Spleen (tissue), 11 donors: ENCODE data around the gene RPL37. TPM values are rescaled to one million over a fixed set of nuclear protein-coding genes. Genes with fewer than 3 reads are reported as not detected.

ENCODE experiments used
- DNase-seq: peaks from one replicate; pipeline ENCODE4 v3.0.0-alpha.2; 2020
- H3K27ac ChIP-seq, 8 donors: fragments of 200-600 bp; sonication (generic) in 7 of 8; 1 replicate in 4 of 8; 2 replicates in 4 of 8; pipeline versions ENCODE4 v1.5.0 to v1.8.0; 2016 to 2021; ENCODE audit warnings: inconsistent platforms in 4 of 8, mild to moderate bottlenecking in 4 of 8, moderate library complexity in 1 of 8
- H3K27me3 ChIP-seq, 7 donors: fragments of 200-600 bp; sonication (generic) in 6 of 7; replicated peaks in 1 of 7; 1 replicate in 4 of 7; 2 replicates in 3 of 7; pipeline versions ENCODE4 v1.5.0 to v1.8.0; 2016 to 2021; ENCODE audit warnings: inconsistent platforms in 3 of 7, mild to moderate bottlenecking in 1 of 7
- H3K36me3 ChIP-seq, 6 donors: fragments of 200-600 bp; sonication (generic) in 5 of 6; 1 replicate in 4 of 6; 2 replicates in 2 of 6; pipeline versions ENCODE4 v1.5.0 to v1.8.0; 2016 to 2021; ENCODE audit warnings: inconsistent platforms in 2 of 6
- H3K4me1 ChIP-seq, 6 donors: fragments of 200-600 bp; sonication (generic) in 5 of 6; 1 replicate in 3 of 6; 2 replicates in 3 of 6; pipeline versions ENCODE4 v1.5.0 to v1.8.0; 2016 to 2021; ENCODE audit warnings: inconsistent platforms in 3 of 6
- H3K4me3 ChIP-seq, 8 donors: fragments of 200-600 bp; sonication (generic) in 7 of 8; 1 replicate in 4 of 8; 2 replicates in 4 of 8; pipeline versions ENCODE4 v1.5.0 to v1.8.0; 2016 to 2021; ENCODE audit warnings: inconsistent platforms in 4 of 8, mild to moderate bottlenecking in 4 of 8, moderate library complexity in 2 of 8
- H3K9me3 ChIP-seq, 8 donors: fragments of 200-600 bp; sonication (generic) in 7 of 8; 1 replicate in 4 of 8; 2 replicates in 4 of 8; pipeline versions ENCODE4 v1.5.0 to v1.8.0; 2016 to 2021; ENCODE audit warnings: inconsistent platforms in 4 of 8
- CTCF ChIP-seq, 11 experiments: fragments of 200-600 bp in 7 of 11; fragments of 450-650 bp in 4 of 11; sonication (generic) in 4 of 11; IDR thresholded peaks in 8 of 11; conservative IDR thresholded peaks in 3 of 11; 1 replicate in 7 of 11; 2 replicates in 4 of 11; pipeline versions ENCODE4 v1.4.0 to v1.8.0; 2016 to 2021; ENCODE audit warnings: antibody characterized with exemption in 11 of 11, inconsistent platforms in 4 of 11, mild to moderate bottlenecking in 1 of 11
- POLR2A ChIP-seq, 3 donors: fragments of 450-650 bp; IDR thresholded peaks; one replicate each; pipeline ENCODE4 v1.5.1; 2017; ENCODE audit warnings: antibody characterized with exemption in 3 of 3, mild to moderate bottlenecking in 1 of 3
- POLR2AphosphoS5 ChIP-seq, 3 donors: sonication (generic); formaldehyde crosslinking; IDR thresholded peaks; one replicate each; pipeline ENCODE4 v1.5.1; 2017; ENCODE audit warnings: antibody characterized with exemption in 3 of 3
- WGBS, 5 donors: extraction: QIAGEN DNeasy Blood & Tissue Kit in 3 of 5; methylation state at CpG; one replicate each; pipeline versions ENCODE4 v1.1.5 to v1.1.7; 2013 to 2018; 5-methylcytosine and 5-hydroxymethylcytosine counted together
- intact Hi-C: fragments of 100-400 bp; cut with DNase I; formaldehyde crosslinking; loops from one replicate; pipeline ENCODE4 v1.15.0; 2023; ENCODE audit warnings: low total_unique reads
- polyA plus RNA-seq, 3 donors: library from polyadenylated mRNA; stranded (reverse); fragments of 200-250 nt; gene quantifications; one replicate each; pipeline ENCODE4 v1.2.1, GENCODE V29; 2013
- total RNA-seq, 7 donors: library from RNA; depleted of rRNA in 3 of 7; stranded (reverse); fragments of >200 nt in 3 of 7; fragmentation: NEBNext Ultra II Directional in 4 of 7; extraction: Animal tissue kit (Norgen Biotek cat#: 25700) in 4 of 7; gene quantifications; one replicate each; pipeline versions ENCODE4 v1.1.0 to v1.2.1, GENCODE V29; 2016 to 2021
- donor health status: healthy with polysubstance abuse.
- donor health status: DM: no; HTN: no; CAD: no; lungs with moderate emphysema.
- donor health status: DM: no; HTN: no; CAD: no.
- donor health status: Bipolar disorder and iron deficiency.
- donor health status: healthy.
- donor health status: DM: no; HTN: no; CAD: no.
- donor health status: DM: yes; HTN: yes; CAD: no.

Gene RPL37
- total and polyA plus RNA-seq, 10 donors, result 278 to 5,876 (median 1,240) TPM

GRCh38 chr5:40798801-40799210, 36.2 kb downstream of the RPL37 start:
- Histone ChIP-seq H3K27me3 (no peaks in the 10 kb centered on the region), H3K27ac (peak overlapping the region; percentile 86 to 98 (median 95)), H3K36me3 (peaks cover 0 to 12% (median 0%) of the 10 kb centered on the region in 6 donors), H3K4me3 (peak overlapping the region; percentile 88 to 99 (median 96)), H3K4me1 (peaks cover 6 to 49% (median 32%) of the 10 kb centered on the region in 6 donors), H3K9me3 (no peaks in the 10 kb centered on the region)
- no peak for TF ChIP-seq CTCF (IDR thresholded peaks at IDR 0.05 in 8 of 11, conservative IDR thresholded peaks at IDR 0.05 in 3 of 11)
- no peak for TF ChIP-seq POLR2A (IDR thresholded peaks at IDR 0.05)
- no peak for TF ChIP-seq POLR2AphosphoS5 (IDR thresholded peaks at IDR 0.05)
- WGBS, 5 donors, result 3 to 8% (median 4%) methylated on average over 7 of the region's 7 CpGs
- intact Hi-C loops, result no loop called here
- no peak for DNase-seq

- intact Hi-C loops, result no loop called here
- 0 to 1% (median 1%) methylated on average over 20 to 70 of the region's 70 CpGs for WGBS, 5 donors
- TF ChIP-seq POLR2AphosphoS5 (IDR thresholded peaks at IDR 0.05) (peak; percentile 78 to 89 (median 84)), CTCF (IDR thresholded peaks at IDR 0.05 in 8 of 11, conservative IDR thresholded peaks at IDR 0.05 in 3 of 11) (peak; percentile 19 to 93 (median 79)), POLR2A (IDR thresholded peaks at IDR 0.05) (no peak)
Observed at GRCh38 chr5:40798012-40798800, 36.8 kb downstream of the RPL37 start, which contains the start of gene PRKAA1. Gene PRKAA1, minus strand, starts transcription at chr5:40798374. Its CDS starts 185 bp downstream, at chr5:40798189.

GRCh38 chr5:40797273-40798011, 37.6 kb downstream of the RPL37 start:
- Histone ChIP-seq H3K9me3 (no peaks in the 10 kb centered on the region), H3K27ac (peak overlapping the region; percentile 86 to 98 (median 95)), H3K27me3 (no peaks in the 10 kb centered on the region), H3K4me1 (peaks cover 6 to 63% (median 42%) of the 10 kb centered on the region in 6 donors), H3K4me3 (peak overlapping the region; percentile 88 to 99 (median 96)), H3K36me3 (peaks cover 0 to 12% (median 0%) of the 10 kb centered on the region in 6 donors)
- TF ChIP-seq POLR2AphosphoS5 (IDR thresholded peaks at IDR 0.05) (peak; percentile 44 to 71 (median 66)), POLR2A (IDR thresholded peaks at IDR 0.05) (no peak), CTCF (IDR thresholded peaks at IDR 0.05 in 8 of 11, conservative IDR thresholded peaks at IDR 0.05 in 3 of 11) (no peak)
- 0 to 1% (median 0%) methylated on average over 21 to 56 of the region's 56 CpGs for WGBS, 5 donors
- intact Hi-C loops, result no loop called here
- peak; percentile 94 for DNase-seq

More at GRCh38 chr5:40798012-40798800, 36.8 kb downstream of the RPL37 start, which contains the start of gene PRKAA1:
- H3K36me3 ChIP-seq, result peaks cover 0 to 12% (median 0%) of the 10 kb centered on the region in 6 donors
- peak; percentile 98 for DNase-seq
- no peaks in the 10 kb centered on the region for H3K27me3 ChIP-seq
- H3K27ac ChIP-seq, result peak within 1 kb of the TSS; percentile 86 to 98 (median 95)
- H3K4me1 ChIP-seq, result peaks cover 6 to 55% (median 37%) of the 10 kb centered on the region in 6 donors
- H3K4me3 ChIP-seq, result peak within 1 kb of the TSS; percentile 88 to 99 (median 96)
- no peaks in the 10 kb centered on the region for H3K9me3 ChIP-seq
